HG02884 (cell line): ENCODE data around the gene MYH11.
"Not testable (repeated sequence)": the region's sequence is repeated elsewhere in the genome, so short reads cannot be mapped to it uniquely, and the experiment has no call there.

Experiments
- ATAC-seq: cut with Tn5 transposase; IDR thresholded peaks from one replicate; pipeline ENCODE4 v1.9.1; 2021; ENCODE audit warnings: mild to moderate bottlenecking, moderate library complexity; ENCODE audit not compliant: unreplicated experiment

MYH11 gene

GRCh38 chr16:15726715-15727114, 130.1 kb downstream of the MYH11 start:
- no peak for ATAC-seq

- no peak for ATAC-seq
These were observed 131.1 kb downstream of the MYH11 start for GRCh38 chr16:15725641-15726240.

GRCh38 chr16:15723808-15724207, 133.0 kb downstream of the MYH11 start:
- no peak for ATAC-seq

GRCh38 chr16:15721018-15721417, 135.8 kb downstream of the MYH11 start:
- no peak for ATAC-seq

GRCh38 chr16:15716694-15717447, 140.0 kb downstream of the MYH11 start:
- ATAC-seq, result no peak

- ATAC-seq, result no peak
These were observed 141.6 kb downstream of the MYH11 start for GRCh38 chr16:15715221-15715620.

- ATAC-seq, result no peak
These were observed 142.2 kb downstream of the MYH11 start for GRCh38 chr16:15714393-15715172.

GRCh38 chr16:15708997-15709396, 147.8 kb downstream of the MYH11 start:
- ATAC-seq, result no peak

GRCh38 chr16:15708096-15708495, 148.7 kb downstream of the MYH11 start:
- ATAC-seq, result no peak

GRCh38 chr16:15707332-15707731, 149.5 kb downstream of the MYH11 start:
- ATAC-seq, result no peak

GRCh38 chr16:15705064-15705565, 151.7 kb downstream of the MYH11 start:
- no peak for ATAC-seq

GRCh38 chr16:15704545-15704987, 152.3 kb downstream of the MYH11 start:
- ATAC-seq, result no peak

GRCh38 chr16:15703029-15703736, 153.6 kb downstream of the MYH11 start:
- ATAC-seq, result no peak

- no peak for ATAC-seq
These were observed 154.6 kb downstream of the MYH11 start for GRCh38 chr16:15701975-15702970.

GRCh38 chr16:15701367-15701766, 155.5 kb downstream of the MYH11 start:
- ATAC-seq, result no peak

- no peak for ATAC-seq
These were observed 157.0 kb downstream of the MYH11 start for GRCh38 chr16:15699819-15700218.

- ATAC-seq, result no peak
These were observed 162.3 kb downstream of the MYH11 start for GRCh38 chr16:15694499-15694898.

- ATAC-seq, result not testable (repeated sequence)
These were observed 164.3 kb downstream of the MYH11 start for GRCh38 chr16:15692508-15692907.

- ATAC-seq, result no peak
These were observed 165.8 kb downstream of the MYH11 start for GRCh38 chr16:15691046-15691445.

- no peak for ATAC-seq
These were observed 166.5 kb downstream of the MYH11 start for GRCh38 chr16:15690296-15690695.
